ENCODE data around the gene TUBGCP4. TPM values are rescaled to one million over a fixed set of nuclear protein-coding genes. Genes with fewer than 3 reads are reported as not detected.
"Not testable (repeated sequence)": the region's sequence is repeated elsewhere in the genome, so short reads cannot be mapped to it uniquely, and the experiment has no call there.

The TUBGCP4 gene
- polyA plus RNA-seq, 1 experiment = 14.0 TPM

DNA sequence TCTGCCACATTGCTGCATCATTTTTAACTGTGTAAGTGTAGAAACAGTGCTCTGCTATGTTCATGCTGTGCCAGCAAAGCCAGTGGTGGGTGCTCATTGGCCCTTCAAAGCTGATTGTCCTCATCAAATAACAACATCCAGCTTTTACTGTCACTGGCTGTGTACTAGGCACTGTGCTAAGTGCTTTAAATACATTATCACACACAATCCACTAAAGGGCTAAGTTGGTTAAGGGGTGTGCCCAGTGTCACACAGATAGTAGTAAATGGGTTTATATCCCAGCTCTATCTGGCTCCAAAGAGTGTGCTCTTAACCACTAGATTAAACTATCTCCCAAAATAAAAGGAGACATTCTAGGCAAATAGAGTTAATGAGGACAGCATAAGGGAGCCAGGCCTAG is 7.7 kb downstream of the TUBGCP4 start:
- POLR2A ChIA-PET = no interaction called here
- no peak for DNase-seq (ENCODE audit: low read depth, low spot score)
- Histone ChIP-seq H3K9me3 (ENCODE audit: control insufficient read depth, insufficient read depth, low read length) (no peaks in the 10 kb centered on the region), H3K27ac (ENCODE audit: low read depth, low read length) (no peak overlapping the region), H3K27me3 (ENCODE audit: control insufficient read depth, insufficient read depth, low read length) (no peaks in the 10 kb centered on the region), H3K4me3 (ENCODE audit: low read depth, low read length) (no peak overlapping the region)
- CTCF ChIA-PET = no interaction called here
- TF ChIP-seq, protein P1, sequence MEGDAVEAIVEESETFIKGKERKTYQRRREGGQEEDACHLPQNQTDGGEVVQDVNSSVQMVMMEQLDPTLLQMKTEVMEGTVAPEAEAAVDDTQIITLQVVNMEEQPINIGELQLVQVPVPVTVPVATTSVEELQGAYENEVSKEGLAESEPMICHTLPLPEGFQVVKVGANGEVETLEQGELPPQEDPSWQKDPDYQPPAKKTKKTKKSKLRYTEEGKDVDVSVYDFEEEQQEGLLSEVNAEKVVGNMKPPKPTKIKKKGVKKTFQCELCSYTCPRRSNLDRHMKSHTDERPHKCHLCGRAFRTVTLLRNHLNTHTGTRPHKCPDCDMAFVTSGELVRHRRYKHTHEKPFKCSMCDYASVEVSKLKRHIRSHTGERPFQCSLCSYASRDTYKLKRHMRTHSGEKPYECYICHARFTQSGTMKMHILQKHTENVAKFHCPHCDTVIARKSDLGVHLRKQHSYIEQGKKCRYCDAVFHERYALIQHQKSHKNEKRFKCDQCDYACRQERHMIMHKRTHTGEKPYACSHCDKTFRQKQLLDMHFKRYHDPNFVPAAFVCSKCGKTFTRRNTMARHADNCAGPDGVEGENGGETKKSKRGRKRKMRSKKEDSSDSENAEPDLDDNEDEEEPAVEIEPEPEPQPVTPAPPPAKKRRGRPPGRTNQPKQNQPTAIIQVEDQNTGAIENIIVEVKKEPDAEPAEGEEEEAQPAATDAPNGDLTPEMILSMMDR (IDR thresholded peaks at IDR 0.05; ENCODE audit: low read depth, low read length) = no peak

DNA sequence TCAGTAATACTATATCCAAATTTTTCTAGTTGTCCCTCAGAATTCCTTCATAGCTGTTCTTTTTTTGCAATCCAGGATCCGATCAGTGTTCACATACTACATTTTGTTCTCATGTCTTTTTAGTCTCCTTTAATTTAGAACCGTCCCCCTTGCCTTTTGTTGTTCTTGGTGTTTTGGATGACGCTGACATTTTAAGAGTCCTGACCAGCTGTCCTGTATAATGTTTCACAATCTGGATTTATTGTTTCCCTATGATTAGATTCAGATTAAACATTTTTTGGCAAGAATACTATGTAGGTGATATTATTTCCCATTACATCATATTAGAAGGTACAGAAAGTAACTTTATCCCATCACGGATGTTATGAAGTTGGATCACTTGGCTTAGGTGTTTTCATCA is 11.4 kb downstream of the TUBGCP4 start:
- Histone ChIP-seq H3K4me3 (ENCODE audit: low read depth, low read length) (no peak overlapping the region), H3K27me3 (ENCODE audit: control insufficient read depth, insufficient read depth, low read length) (no peaks in the 10 kb centered on the region), H3K27ac (ENCODE audit: low read depth, low read length) (no peak overlapping the region), H3K9me3 (ENCODE audit: control insufficient read depth, insufficient read depth, low read length) (no peaks in the 10 kb centered on the region)
- DNase-seq (ENCODE audit: low read depth, low spot score) = no peak
- TF ChIP-seq, protein P1 (IDR thresholded peaks at IDR 0.05; ENCODE audit: low read depth, low read length) = no peak
- CTCF ChIA-PET = no interaction called here
- POLR2A ChIA-PET = no interaction called here

DNA sequence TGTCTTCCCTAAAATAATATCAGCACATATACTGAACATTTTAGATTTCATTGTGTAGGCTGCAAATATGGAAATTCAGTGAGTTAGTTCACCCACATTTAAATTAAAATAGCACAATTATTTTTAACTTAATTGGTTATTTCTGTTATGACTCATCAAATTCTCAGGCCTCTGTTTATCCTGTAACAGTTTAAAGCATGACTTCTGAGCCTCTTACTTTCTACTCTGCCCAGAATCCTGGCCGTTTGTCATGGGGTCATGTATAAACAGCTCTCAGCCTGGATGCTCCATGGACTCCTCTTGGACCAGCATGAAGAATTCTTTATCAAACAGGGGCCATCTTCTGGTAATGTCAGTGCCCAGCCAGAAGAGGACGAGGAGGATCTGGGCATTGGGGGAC is 12.2 kb downstream of the TUBGCP4 start:
- TF ChIP-seq, protein P1 (IDR thresholded peaks at IDR 0.05; ENCODE audit: low read depth, low read length) = no peak
- ChIA-PET CTCF (no interaction called here), POLR2A (no interaction called here)
- Histone ChIP-seq H3K27ac (ENCODE audit: low read depth, low read length) (no peak overlapping the region), H3K4me3 (ENCODE audit: low read depth, low read length) (no peak overlapping the region), H3K9me3 (ENCODE audit: control insufficient read depth, insufficient read depth, low read length) (no peaks in the 10 kb centered on the region), H3K27me3 (ENCODE audit: control insufficient read depth, insufficient read depth, low read length) (no peaks in the 10 kb centered on the region)
- DNase-seq (ENCODE audit: low read depth, low spot score) = peak; percentile 7

DNA sequence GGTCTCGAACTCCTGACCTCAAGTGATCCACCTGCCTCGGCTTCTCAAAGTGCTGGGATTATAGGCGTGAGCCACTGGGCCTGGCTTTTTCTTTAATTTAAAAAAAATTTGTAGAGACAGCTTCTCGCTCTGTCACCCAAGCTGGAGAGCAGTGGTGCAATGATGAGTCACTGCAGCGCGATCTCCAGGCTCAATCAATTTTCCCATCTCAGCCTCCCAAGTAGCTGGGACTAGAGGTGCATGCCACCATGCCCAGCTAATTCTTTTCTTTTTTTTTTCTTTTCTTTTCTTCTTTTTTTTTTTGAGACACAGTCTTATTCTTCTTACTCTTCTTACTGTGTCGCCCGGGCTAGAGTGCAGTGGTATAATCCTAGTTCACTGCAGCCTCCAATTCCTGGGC is 19.8 kb downstream of the TUBGCP4 start:
- TF ChIP-seq, protein P1 (IDR thresholded peaks at IDR 0.05; ENCODE audit: low read depth, low read length) = no peak

DNA sequence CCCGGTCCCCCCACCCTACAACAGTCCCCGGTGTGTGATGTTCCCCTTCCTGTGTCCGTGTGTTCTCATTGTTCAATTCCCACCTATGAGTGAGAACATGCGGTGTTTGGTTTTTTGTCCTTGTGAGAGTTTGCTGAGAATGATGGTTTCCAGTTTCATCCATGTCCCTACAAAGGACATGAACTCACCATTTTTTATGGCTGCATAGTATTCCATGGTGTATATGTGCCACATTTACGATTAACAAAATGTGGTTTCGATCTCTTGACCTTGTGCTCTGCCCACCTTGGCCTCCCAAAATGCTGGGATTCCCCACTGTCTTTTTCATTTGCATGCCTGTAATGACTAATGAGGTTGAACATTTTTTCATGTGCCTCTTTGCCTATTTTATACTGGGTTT is 22.7 kb downstream of the TUBGCP4 start:
- H3K27me3 ChIP-seq (ENCODE audit: control insufficient read depth, insufficient read depth, low read length); H3K9me3 ChIP-seq (ENCODE audit: control insufficient read depth, insufficient read depth, low read length); H3K4me3 ChIP-seq (ENCODE audit: low read depth, low read length); POLR2A ChIA-PET; DNase-seq (ENCODE audit: low read depth, low spot score); H3K27ac ChIP-seq (ENCODE audit: low read depth, low read length); CTCF ChIA-PET: not testable (repeated sequence)

More for the DNA sequence above, 19.8 kb downstream of the TUBGCP4 start:
- H3K27me3 ChIP-seq (ENCODE audit: control insufficient read depth, insufficient read depth, low read length) = no peaks in the 10 kb centered on the region
- H3K9me3 ChIP-seq (ENCODE audit: control insufficient read depth, insufficient read depth, low read length) = no peaks in the 10 kb centered on the region
- no peak for DNase-seq (ENCODE audit: low read depth, low spot score)
- no peak overlapping the region for H3K27ac ChIP-seq (ENCODE audit: low read depth, low read length)
- CTCF ChIA-PET = interaction anchor here (1.0 to 2.9 kb wide), 4 partner anchors 14 to 123 kb away, joined by 5 to 13 read pairs (median 6); partner anchors contain the start of genes TUBGCP4 and ZSCAN29
- no peak overlapping the region for H3K4me3 ChIP-seq (ENCODE audit: low read depth, low read length)
- POLR2A ChIA-PET = no interaction called here

DNA sequence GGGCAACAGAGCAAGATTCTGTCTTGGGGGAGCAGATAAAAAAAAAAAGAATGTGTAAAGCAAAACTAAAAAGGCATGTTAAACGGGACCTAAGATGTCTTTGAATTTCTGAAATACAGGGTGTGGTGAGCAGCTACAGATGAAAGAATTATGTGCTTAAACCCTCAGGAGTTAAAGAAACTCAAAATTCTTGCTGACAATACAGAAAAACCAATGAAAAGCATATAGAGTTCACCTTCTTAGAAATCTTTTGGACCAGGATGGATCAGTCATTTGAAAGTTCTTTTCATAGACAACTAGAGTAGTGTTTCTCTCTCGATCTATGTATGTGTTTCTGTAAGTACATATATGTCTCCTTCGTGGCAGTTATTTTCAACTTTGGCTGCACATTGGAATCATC is 31.4 kb downstream of the TUBGCP4 start:
- Histone ChIP-seq H3K27ac (ENCODE audit: low read depth, low read length) (no peak overlapping the region), H3K4me3 (ENCODE audit: low read depth, low read length) (no peak overlapping the region), H3K9me3 (ENCODE audit: control insufficient read depth, insufficient read depth, low read length) (no peaks in the 10 kb centered on the region), H3K27me3 (ENCODE audit: control insufficient read depth, insufficient read depth, low read length) (no peaks in the 10 kb centered on the region)
- POLR2A ChIA-PET = no interaction called here
- no peak for DNase-seq (ENCODE audit: low read depth, low spot score)
- CTCF ChIA-PET = no interaction called here
- TF ChIP-seq, protein P1 (IDR thresholded peaks at IDR 0.05; ENCODE audit: low read depth, low read length) = no peak
